ENCODE data around the gene BICDL1.

Gene BICDL1

GRCh38 chr12:119989361-119989730, 310 bp downstream of the BICDL1 start:
- H3K4me3 ChIP-seq (replicated peaks in 1 of 2; ENCODE audit: low read depth in 2 of 2, low read length in 2 of 2): peak overlapping the region; percentile 44 to 53
- TF ChIP-seq, protein P1, sequence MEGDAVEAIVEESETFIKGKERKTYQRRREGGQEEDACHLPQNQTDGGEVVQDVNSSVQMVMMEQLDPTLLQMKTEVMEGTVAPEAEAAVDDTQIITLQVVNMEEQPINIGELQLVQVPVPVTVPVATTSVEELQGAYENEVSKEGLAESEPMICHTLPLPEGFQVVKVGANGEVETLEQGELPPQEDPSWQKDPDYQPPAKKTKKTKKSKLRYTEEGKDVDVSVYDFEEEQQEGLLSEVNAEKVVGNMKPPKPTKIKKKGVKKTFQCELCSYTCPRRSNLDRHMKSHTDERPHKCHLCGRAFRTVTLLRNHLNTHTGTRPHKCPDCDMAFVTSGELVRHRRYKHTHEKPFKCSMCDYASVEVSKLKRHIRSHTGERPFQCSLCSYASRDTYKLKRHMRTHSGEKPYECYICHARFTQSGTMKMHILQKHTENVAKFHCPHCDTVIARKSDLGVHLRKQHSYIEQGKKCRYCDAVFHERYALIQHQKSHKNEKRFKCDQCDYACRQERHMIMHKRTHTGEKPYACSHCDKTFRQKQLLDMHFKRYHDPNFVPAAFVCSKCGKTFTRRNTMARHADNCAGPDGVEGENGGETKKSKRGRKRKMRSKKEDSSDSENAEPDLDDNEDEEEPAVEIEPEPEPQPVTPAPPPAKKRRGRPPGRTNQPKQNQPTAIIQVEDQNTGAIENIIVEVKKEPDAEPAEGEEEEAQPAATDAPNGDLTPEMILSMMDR (IDR thresholded peaks at IDR 0.05; ENCODE audit: low read depth, low read length): no peak
- peak; percentile 14 to 35 for DNase-seq (ENCODE audit: low read depth in 2 of 2)

DNA sequence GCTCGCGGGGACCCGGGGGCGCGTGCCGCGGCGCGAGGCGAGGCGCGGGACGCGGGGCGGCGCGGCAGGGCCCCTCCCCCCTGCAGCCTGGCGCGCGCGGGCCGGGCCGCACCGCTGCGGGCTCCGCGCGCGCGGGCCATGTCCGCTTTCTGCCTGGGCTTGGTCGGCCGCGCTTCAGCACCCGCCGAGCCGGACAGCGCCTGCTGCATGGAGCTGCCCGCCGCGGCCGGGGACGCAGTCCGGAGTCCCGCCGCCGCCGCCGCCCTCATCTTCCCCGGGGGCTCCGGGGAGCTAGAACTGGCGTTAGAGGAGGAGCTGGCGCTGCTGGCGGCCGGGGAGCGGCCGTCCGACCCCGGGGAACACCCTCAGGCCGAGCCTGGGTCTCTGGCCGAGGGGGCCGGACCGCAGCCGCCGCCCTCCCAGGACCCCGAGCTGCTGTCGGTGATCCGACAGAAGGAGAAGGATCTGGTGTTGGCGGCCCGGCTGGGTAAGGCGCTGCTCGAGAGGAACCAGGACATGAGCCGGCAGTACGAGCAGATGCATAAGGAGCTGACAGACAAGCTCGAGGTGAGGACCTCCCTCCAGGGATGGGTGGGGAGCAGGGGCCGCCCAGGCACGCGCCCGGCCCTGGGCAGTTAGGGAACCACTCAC, 820 bp downstream of the BICDL1 start:
- peak overlapping the region in 1 of 2 donors; percentile 11 for H3K4me3 ChIP-seq (replicated peaks in 1 of 2; ENCODE audit: low read depth in 2 of 2, low read length in 2 of 2)
- peak; percentile 63 to 78 for DNase-seq (ENCODE audit: low read depth in 2 of 2)
- TF ChIP-seq, protein P1 (IDR thresholded peaks at IDR 0.05; ENCODE audit: low read depth, low read length): no peak

DNA sequence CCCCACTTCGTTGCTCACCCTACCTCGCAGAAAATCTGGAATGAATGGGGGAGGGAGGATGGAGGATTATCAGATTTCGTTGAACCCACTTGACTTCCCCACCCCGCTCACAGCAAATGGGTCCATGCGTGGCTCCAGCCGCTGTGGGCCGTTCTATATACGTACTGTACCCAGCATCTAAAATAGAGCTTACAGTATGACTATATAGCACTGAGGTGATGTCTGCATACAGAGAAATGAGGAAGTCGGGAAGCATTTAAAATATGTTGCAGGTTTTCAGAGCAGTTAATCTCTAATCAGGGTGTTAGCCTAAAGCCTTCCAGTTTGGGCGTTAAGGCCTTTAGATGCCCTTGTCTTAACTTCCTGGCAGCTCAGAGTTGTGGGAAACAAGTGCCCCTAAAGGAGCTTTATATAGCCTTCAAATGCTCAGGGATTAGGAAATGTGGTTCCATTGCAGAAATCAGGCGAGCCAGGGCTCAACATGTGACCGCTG, 1.4 kb downstream of the BICDL1 start:
- DNase-seq (ENCODE audit: low read depth in 2 of 2): no peak
- TF ChIP-seq, protein P1 (IDR thresholded peaks at IDR 0.05; ENCODE audit: low read depth, low read length): no peak
- H3K4me3 ChIP-seq (replicated peaks in 1 of 2; ENCODE audit: low read depth in 2 of 2, low read length in 2 of 2): no peak overlapping the region

DNA sequence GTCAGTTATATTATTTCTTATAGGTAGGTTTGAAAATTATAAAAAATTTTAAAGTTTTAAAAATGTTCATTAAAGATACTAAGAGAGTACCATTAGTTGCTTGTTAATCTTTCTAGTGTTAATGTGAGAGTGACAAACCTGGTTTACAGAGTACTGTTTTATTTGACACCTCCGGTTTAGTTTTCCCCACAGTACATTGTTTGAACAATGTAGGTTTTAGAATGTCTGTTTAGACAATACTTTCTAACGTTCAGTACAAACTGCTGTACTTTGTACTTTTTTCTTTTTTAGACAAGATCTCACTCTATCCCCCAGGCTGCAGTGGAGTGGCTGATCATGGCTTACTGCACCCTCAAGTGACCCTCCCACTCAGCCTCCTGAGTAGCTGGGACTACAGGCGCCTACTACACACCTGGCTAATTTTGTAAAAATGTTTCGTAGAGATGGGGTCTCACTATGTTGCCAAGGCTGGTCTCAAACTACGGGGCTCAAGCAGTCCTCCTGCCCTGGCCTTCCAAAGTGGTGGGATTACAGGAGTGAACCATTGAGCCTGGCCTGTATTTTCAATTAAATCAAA, 3.2 kb downstream of the BICDL1 start:
- TF ChIP-seq, protein P1 (IDR thresholded peaks at IDR 0.05; ENCODE audit: low read depth, low read length): no peak
- H3K4me3 ChIP-seq (replicated peaks in 1 of 2; ENCODE audit: low read depth in 2 of 2, low read length in 2 of 2): no peak overlapping the region
- DNase-seq (ENCODE audit: low read depth in 2 of 2): no peak

GRCh38 chr12:119994892-119995658, 6.0 kb downstream of the BICDL1 start:
- TF ChIP-seq, protein P1 (IDR thresholded peaks at IDR 0.05; ENCODE audit: low read depth, low read length): no peak
- DNase-seq (ENCODE audit: low read depth in 2 of 2): no peak
- H3K4me3 ChIP-seq (replicated peaks in 1 of 2; ENCODE audit: low read depth in 2 of 2, low read length in 2 of 2): no peak overlapping the region

DNA sequence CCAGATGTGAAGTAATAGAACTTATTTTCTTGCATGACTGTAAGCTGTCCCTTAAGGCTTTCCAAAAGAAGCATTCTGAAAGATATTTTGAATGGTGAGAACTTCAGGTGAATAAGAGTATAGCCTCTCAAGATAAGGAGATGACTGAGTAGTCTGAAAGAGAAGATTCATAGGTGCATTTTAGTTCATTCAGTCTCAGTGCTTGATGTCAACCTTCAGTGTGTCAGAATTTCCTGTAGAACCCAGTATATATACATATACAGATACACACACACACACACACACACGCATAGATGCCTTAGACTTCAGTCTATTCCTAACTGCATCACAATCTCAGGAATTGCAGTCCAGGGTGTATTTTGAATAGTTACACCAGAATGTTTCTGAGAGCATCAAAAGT, 7.4 kb downstream of the BICDL1 start:
- no peak overlapping the region for H3K4me3 ChIP-seq (replicated peaks in 1 of 2; ENCODE audit: low read depth in 2 of 2, low read length in 2 of 2)
- TF ChIP-seq, protein P1 (IDR thresholded peaks at IDR 0.05; ENCODE audit: low read depth, low read length): no peak
- no peak for DNase-seq (ENCODE audit: low read depth in 2 of 2)

Data from cardiac fibroblast (primary cell).